Heart left ventricle (tissue), 16 donors: ENCODE results near the gene PCNX3. TPM values are rescaled to one million over a fixed set of nuclear protein-coding genes. Genes with fewer than 3 reads are reported as not detected.
A peak's percentile ranks its signal among the peaks of the same experiment; 100 is the strongest.

Source experiments
- ATAC-seq, 4 donors: fragments of 200-7000 bp; cut with Tn5 transposase; one replicate each; pipeline ENCODE4 v1.9.1; 2020 to 2022; ENCODE audit warnings: moderate library complexity in 4 of 4, mild to moderate bottlenecking in 3 of 4, moderate number of reproducible peaks in 1 of 4
- DNase-seq, 5 donors: peaks; one replicate each; pipeline ENCODE4 v3.0.0-alpha.2; 2020
- H3K27ac ChIP-seq, 12 donors: fragments of 200-600 bp; sonication (generic) in 4 of 12; one replicate each; pipeline versions ENCODE4 v1.5.0 to v1.8.0; 2016 to 2022; ENCODE audit warnings: mild to moderate bottlenecking in 2 of 12
- H3K27me3 ChIP-seq, 9 donors: fragments of 200-600 bp; sonication (generic) in 2 of 9; one replicate each; pipeline versions ENCODE4 v1.5.1 to v1.8.0; 2016 to 2022; ENCODE audit warnings: mild to moderate bottlenecking in 3 of 9
- H3K36me3 ChIP-seq, 9 donors: fragments of 200-600 bp; sonication (generic) in 2 of 9; one replicate each; pipeline versions ENCODE4 v1.5.0 to v1.8.0; 2018 to 2022; ENCODE audit warnings: mild to moderate bottlenecking in 2 of 9
- H3K4me1 ChIP-seq, 12 donors: fragments of 200-600 bp; sonication (generic) in 4 of 12; one replicate each; pipeline versions ENCODE4 v1.5.0 to v1.8.0; 2016 to 2022; ENCODE audit warnings: mild to moderate bottlenecking in 3 of 12
- H3K4me3 ChIP-seq, 12 donors: fragments of 200-600 bp; sonication (generic) in 4 of 12; one replicate each; pipeline versions ENCODE4 v1.5.0 to v1.8.0; 2017 to 2022; ENCODE audit warnings: mild to moderate bottlenecking in 9 of 12, moderate library complexity in 4 of 12
- H3K9me3 ChIP-seq, 12 donors: fragments of 200-600 bp; sonication (generic) in 4 of 12; one replicate each; pipeline versions ENCODE4 v1.5.0 to v1.8.0; 2016 to 2022; ENCODE audit warnings: mild to moderate bottlenecking in 1 of 12
- CTCF ChIP-seq, 12 donors: fragments of 200-600 bp; sonication (generic) in 4 of 12; IDR thresholded peaks; one replicate each; pipeline versions ENCODE4 v1.5.0 to v1.8.0; 2018 to 2022; ENCODE audit warnings: antibody characterized with exemption in 12 of 12, mild to moderate bottlenecking in 5 of 12
- POLR2A ChIP-seq, 2 donors: fragments of 450-650 bp; IDR thresholded peaks; one replicate each; pipeline ENCODE4 v1.6.1; 2017; ENCODE audit warnings: antibody characterized with exemption in 2 of 2, mild to moderate bottlenecking in 2 of 2, moderate library complexity in 2 of 2
- WGBS, 4 donors: extraction: QIAGEN DNeasy Blood & Tissue Kit in 2 of 4; methylation state at CpG; one replicate each; pipeline versions ENCODE4 v1.1.5 to v1.1.7; 2013 to 2018; 5-methylcytosine and 5-hydroxymethylcytosine counted together
- intact Hi-C, 10 donors: fragments of 100-400 bp; cut with DNase I; formaldehyde crosslinking; loops; one replicate each; pipeline versions ENCODE4 v1.11.1 to v1.14.2; 2022
- polyA plus RNA-seq, 2 donors: library from polyadenylated mRNA; stranded (reverse); fragments of 200-250 nt; gene quantifications; one replicate each; pipeline ENCODE4 v1.2.3, GENCODE V29; 2013
- total RNA-seq, 9 donors: library from RNA; depleted of rRNA in 2 of 9; stranded (reverse); fragments of >200 nt in 2 of 9; fragmentation: NEBNext Ultra II Directional in 3 of 9; extraction: Animal tissue kit (Norgen Biotek cat#: 25700) in 3 of 9; gene quantifications; one replicate each; pipeline versions ENCODE4 v1.1.0 to v1.2.4, GENCODE V29; 2016 to 2023
- donor health status: ischemic (EF 13 %, LVEDD 7.1; RV severe dilation, severe dysfunction).
- donor health status: healthy with polysubstance abuse.
- donor health status: DM: no; HTN: yes; CAD: no.
- donor health status: DM: no; HTN: no; CAD: no.
- donor health status: ischemic (EF 25% LVEDD 6.9; RV normal size, moderate dysfunction).
- donor health status: ischemic (EF 25% LVEDD 5.7; RV mildly dilated, moderate dysfunction).
- donor health status: healthy.
- donor health status: DM: yes; HTN: yes; CAD: no.
- donor health status: ischemic (EF 35%, LVEDD 5.7; RV mildly dilated, moderate dysfunction).
- donor health status: nonischemic (EF 11% LVEDD 7.7; RV severe dilation, severe dysfunction).
- donor health status: DM: yes; HTN: yes; CAD: no.
- donor health status: PGD.
- donor health status: ischemic (EF 29% LVEDD 5.4; RV normal size, mild dysfunction).
- donor health status: nonischemic (EF 23%, LVEDD 6.1; RV moderate dilation, normal function).

Gene PCNX3
- total and polyA plus RNA-seq, 11 donors, result 7.1 to 23.4 (median 14.4) TPM

- Histone ChIP-seq H3K27me3 (no peaks in the 10 kb centered on the region), H3K36me3 (peaks cover 2 to 68% (median 45%) of the 10 kb centered on the region in 9 donors), H3K4me3 (no peak overlapping the region), H3K4me1 (peaks cover 0 to 50% (median 32%) of the 10 kb centered on the region in 12 donors), H3K27ac (peak overlapping the region in 5 of 12 donors; percentile 3 to 54 (median 20)), H3K9me3 (no peaks in the 10 kb centered on the region)
- TF ChIP-seq CTCF (IDR thresholded peaks at IDR 0.05), result peak; percentile 56 to 76 (median 66)
- TF ChIP-seq POLR2A (IDR thresholded peaks at IDR 0.05), result no peak
- peak in 2 of 5 donors; percentile 63 to 71 for DNase-seq
- WGBS, 4 donors, result 71 to 83% (median 78%) methylated on average over 16 to 26 of the region's 26 CpGs
- peak in 3 of 4 donors; percentile 23 to 47 (median 45) for ATAC-seq
- intact Hi-C loops, result loop anchor here in 3 of 10 donors (2.0 to 10.0 kb wide), 4 partner anchors 49 to 219 kb away; no protein-coding TSS in a partner anchor
Observed at GRCh38 chr11:65593518-65594414, 21.8 kb upstream of the PCNX3 start.

DNA sequence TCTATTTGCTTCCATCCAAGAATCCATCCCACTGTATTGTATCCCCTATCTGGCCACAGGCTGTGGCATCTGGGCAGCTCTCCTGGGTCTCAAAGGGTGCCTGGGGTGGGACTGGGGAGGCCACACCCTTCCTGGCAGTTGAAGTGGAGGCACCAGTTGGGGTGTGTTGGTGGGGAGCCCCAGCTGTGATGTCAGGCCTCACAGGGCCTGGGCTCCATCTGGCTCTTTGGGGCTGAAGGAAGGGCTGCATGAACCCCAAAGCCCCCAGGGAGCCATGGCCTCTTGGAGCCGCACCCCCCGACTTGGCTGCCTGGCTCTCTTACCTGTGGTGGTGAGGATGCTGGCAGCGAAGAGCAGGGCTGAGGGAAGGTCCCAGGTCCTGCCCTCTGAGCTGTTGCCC lies 20.4 kb upstream of the PCNX3 start:
- no peak overlapping the region for H3K27ac ChIP-seq
- H3K9me3 ChIP-seq, result no peaks in the 10 kb centered on the region
- peaks cover 2 to 71% (median 57%) of the 10 kb centered on the region in 9 donors for H3K36me3 ChIP-seq
- 59 to 78% (median 69%) methylated on average over 3 of the region's 3 CpGs for WGBS, 4 donors
- ATAC-seq (no peak), DNase-seq (peak in 1 of 5 donors; percentile 24)
- TF ChIP-seq POLR2A (IDR thresholded peaks at IDR 0.05) (no peak), CTCF (IDR thresholded peaks at IDR 0.05) (no peak)
- no peak overlapping the region for H3K4me3 ChIP-seq
- H3K27me3 ChIP-seq, result no peaks in the 10 kb centered on the region
- intact Hi-C loops, result loop anchor here in 3 of 10 donors (5.0 to 10.0 kb wide), 3 partner anchors 50 to 220 kb away; no protein-coding TSS in a partner anchor
- H3K4me1 ChIP-seq, result peaks cover 0 to 38% (median 24%) of the 10 kb centered on the region in 12 donors

GRCh38 chr11:65595543-65596281 lies 19.9 kb upstream of the PCNX3 start, which contains the start of gene KCNK7:
TSS of gene KCNK7 (minus strand) at chr11:65595800. CDS start at chr11:65595772, 28 bp downstream.
- ATAC-seq (peak in 1 of 4 donors; percentile 1), DNase-seq (peak in 1 of 5 donors; percentile 43)
- Histone ChIP-seq H3K4me3 (no peak within 1 kb of the TSS), H3K9me3 (no peaks in the 10 kb centered on the region), H3K4me1 (peaks cover 0 to 34% (median 21%) of the 10 kb centered on the region in 12 donors), H3K27me3 (no peaks in the 10 kb centered on the region), H3K36me3 (peaks cover 2 to 70% (median 55%) of the 10 kb centered on the region in 9 donors), H3K27ac (no peak within 1 kb of the TSS)
- no peak for TF ChIP-seq CTCF (IDR thresholded peaks at IDR 0.05)
- no peak for TF ChIP-seq POLR2A (IDR thresholded peaks at IDR 0.05)
- 69 to 75% (median 71%) methylated on average over 9 to 12 of the region's 12 CpGs for WGBS, 4 donors
- intact Hi-C loops, result loop anchor here in 3 of 10 donors (5.0 to 10.0 kb wide), 3 partner anchors 51 to 221 kb away; no protein-coding TSS in a partner anchor
